CD14-positive monocyte (primary cell): ENCODE data around the gene NFKB1. TPM values are rescaled to one million over a fixed set of nuclear protein-coding genes. Genes with fewer than 3 reads are reported as not detected.

ENCODE experiments used
- DNase-seq, 3 donors: peaks; one replicate each; pipeline ENCODE4 v3.0.0-alpha.2; 2011 to 2022
- H2AFZ ChIP-seq: 2 replicates; pipeline ENCODE4 v1.6.0; 2012; ENCODE audit warnings: mild to moderate bottlenecking, low read depth, low read length, inconsistent platforms; ENCODE audit not compliant: insufficient read depth, poor library complexity, severe bottlenecking
- H3K27ac ChIP-seq, 2 donors: 1 replicate in 1 of 2; 2 replicates in 1 of 2; pipeline ENCODE4 v1.5.1; 2012 to 2013; ENCODE audit warnings: low read length in 2 of 2, control low read depth in 1 of 2, inconsistent platforms in 1 of 2, low read depth in 1 of 2, mild to moderate bottlenecking in 1 of 2
- H3K27me3 ChIP-seq, 2 donors: one replicate each; pipeline versions ENCODE4 v1.6.0 to v1.6.1; 2011 to 2013; ENCODE audit warnings: low read length in 2 of 2; ENCODE audit not compliant: control insufficient read depth in 2 of 2, insufficient read depth in 2 of 2
- H3K36me3 ChIP-seq, 2 donors: replicated peaks in 1 of 2; 1 replicate in 1 of 2; 2 replicates in 1 of 2; pipeline versions ENCODE4 v1.5.1 to v1.6.1; 2012 to 2013; ENCODE audit warnings: low read length in 2 of 2, control low read depth in 1 of 2, inconsistent platforms in 1 of 2, mild to moderate bottlenecking in 1 of 2; ENCODE audit not compliant: insufficient read depth in 2 of 2, control insufficient read depth in 1 of 2
- H3K4me1 ChIP-seq, 2 donors: 1 replicate in 1 of 2; 2 replicates in 1 of 2; pipeline versions ENCODE4 v1.5.1 to v1.6.1; 2012 to 2013; ENCODE audit warnings: low read length in 2 of 2, control low read depth in 1 of 2, inconsistent platforms in 1 of 2, mild to moderate bottlenecking in 1 of 2, moderate library complexity in 1 of 2; ENCODE audit not compliant: insufficient read depth in 2 of 2, control insufficient read depth in 1 of 2
- H3K4me2 ChIP-seq: replicated peaks from 2 replicates; pipeline ENCODE3; 2012; ENCODE audit warnings: low read length, moderate library complexity, mild to moderate bottlenecking; ENCODE audit not compliant: poor library complexity, severe bottlenecking; ENCODE audit errors: extremely low read depth
- H3K4me3 ChIP-seq, 3 experiments: fragments of 200-600 bp in 1 of 3; sonication (generic) in 1 of 3; replicated peaks in 1 of 3; 1 replicate in 2 of 3; 2 replicates in 1 of 3; pipeline ENCODE4 v1.5.1; 2011 to 2013; ENCODE audit warnings: low read length in 3 of 3, mild to moderate bottlenecking in 3 of 3, control low read depth in 2 of 3, low read depth in 2 of 3, inconsistent platforms in 1 of 3, moderate library complexity in 1 of 3
- H3K79me2 ChIP-seq: 2 replicates; pipeline ENCODE4 v1.6.0; 2012; ENCODE audit warnings: mild to moderate bottlenecking, control low read depth, inconsistent platforms, low read length, moderate library complexity; ENCODE audit not compliant: insufficient read depth
- H3K9ac ChIP-seq: 2 replicates; pipeline ENCODE4 v1.6.0; 2017; ENCODE audit warnings: low read length, mild to moderate bottlenecking; ENCODE audit not compliant: insufficient read depth, poor library complexity, severe bottlenecking
- H3K9me3 ChIP-seq, 2 donors: replicated peaks in 1 of 2; 1 replicate in 1 of 2; 2 replicates in 1 of 2; pipeline versions ENCODE4 v1.5.1 to v1.6.1; 2012 to 2013; ENCODE audit warnings: low read length in 2 of 2, control low read depth in 1 of 2; ENCODE audit not compliant: control insufficient read depth in 1 of 2, insufficient read depth in 1 of 2
- H4K20me1 ChIP-seq: 2 replicates; pipeline ENCODE4 v1.6.0; 2012; ENCODE audit warnings: mild to moderate bottlenecking, low read length, control low read depth, moderate library complexity; ENCODE audit not compliant: insufficient read depth
- H3K27ac Mint-ChIP-seq, 7 donors: one replicate each; pipeline ENCODE4 v1.8.0; 2020; ENCODE audit warnings: mild to moderate bottlenecking in 7 of 7, mixed read lengths in 7 of 7, moderate library complexity in 6 of 7, inconsistent platforms in 2 of 7
- H3K27me3 Mint-ChIP-seq, 3 donors: one replicate each; pipeline ENCODE4 v1.8.0; 2021 to 2022; ENCODE audit warnings: low read depth in 3 of 3, mild to moderate bottlenecking in 3 of 3, mixed read lengths in 3 of 3, moderate library complexity in 3 of 3, inconsistent platforms in 1 of 3
- H3K36me3 Mint-ChIP-seq, 2 donors: one replicate each; pipeline ENCODE4 v1.8.0; 2020; ENCODE audit warnings: mixed read lengths in 2 of 2, inconsistent platforms in 1 of 2, mild to moderate bottlenecking in 1 of 2
- H3K4me1 Mint-ChIP-seq: one replicate; pipeline ENCODE4 v1.8.0; 2020; ENCODE audit warnings: mild to moderate bottlenecking, mixed read lengths
- H3K4me3 Mint-ChIP-seq, 2 donors: one replicate each; pipeline ENCODE4 v1.8.0; 2020; ENCODE audit warnings: mild to moderate bottlenecking in 2 of 2, mixed read lengths in 2 of 2, moderate library complexity in 1 of 2
- H3K9me3 Mint-ChIP-seq, 7 donors: one replicate each; pipeline ENCODE4 v1.8.0; 2020 to 2022; ENCODE audit warnings: mixed read lengths in 7 of 7, mild to moderate bottlenecking in 6 of 7, moderate library complexity in 6 of 7, inconsistent platforms in 2 of 7
- WGBS: methylation state at CpG from one replicate; pipeline ENCODE4 v1.1.5; 2013; ENCODE audit warnings: missing lambda C conversion rate; ENCODE audit not compliant: insufficient coverage; 5-methylcytosine and 5-hydroxymethylcytosine counted together
- intact Hi-C, 2 donors: fragments of 100-400 bp; cut with micrococcal nuclease; formaldehyde crosslinking; loops; one replicate each; pipeline versions ENCODE4 v1.15.0 to v1.15.1; 2023
- polyA plus RNA-seq, 3 donors: library from polyadenylated mRNA; depleted of rRNA in 1 of 3; unstranded in 2 of 3; stranded (reverse) in 1 of 3; fragments of 300-500 nt in 2 of 3; fragments of >200 nt in 1 of 3; fragmentation: Illumina TruSeq in 2 of 3; gene quantifications; 1 replicate in 2 of 3; 2 replicates in 1 of 3; pipeline ENCODE4 v1.2.3, GENCODE V29; 2012 to 2021
- TF ChIP-seq, protein P1 (sequence below): fragments of 200-600 bp; IDR thresholded peaks from one replicate; pipeline ENCODE4 v1.8.0; 2022; ENCODE audit warnings: antibody characterized with exemption, mild to moderate bottlenecking

The NFKB1 gene
- polyA plus RNA-seq, 3 donors = 9.0 to 34.4 (median 17.8) TPM

DNA sequence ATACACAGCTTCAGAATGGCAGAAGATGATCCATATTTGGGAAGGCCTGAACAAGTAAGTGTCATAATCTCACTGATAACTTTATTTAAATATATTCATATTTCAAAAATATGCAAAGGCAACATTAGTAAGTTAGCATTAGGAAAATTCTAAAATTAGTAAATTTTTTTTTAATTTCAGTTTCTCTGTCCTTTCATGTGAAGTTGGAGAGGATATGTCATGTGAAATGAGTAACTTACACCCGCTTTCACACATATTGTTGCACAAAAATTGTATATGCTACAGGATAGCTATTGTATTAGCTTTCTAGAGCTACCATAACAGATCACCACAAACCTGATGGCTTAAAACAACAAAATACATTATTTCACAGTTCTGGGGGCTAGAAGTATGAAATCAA lies 24.3 kb downstream of the NFKB1 start:
- TF ChIP-seq, protein P1, sequence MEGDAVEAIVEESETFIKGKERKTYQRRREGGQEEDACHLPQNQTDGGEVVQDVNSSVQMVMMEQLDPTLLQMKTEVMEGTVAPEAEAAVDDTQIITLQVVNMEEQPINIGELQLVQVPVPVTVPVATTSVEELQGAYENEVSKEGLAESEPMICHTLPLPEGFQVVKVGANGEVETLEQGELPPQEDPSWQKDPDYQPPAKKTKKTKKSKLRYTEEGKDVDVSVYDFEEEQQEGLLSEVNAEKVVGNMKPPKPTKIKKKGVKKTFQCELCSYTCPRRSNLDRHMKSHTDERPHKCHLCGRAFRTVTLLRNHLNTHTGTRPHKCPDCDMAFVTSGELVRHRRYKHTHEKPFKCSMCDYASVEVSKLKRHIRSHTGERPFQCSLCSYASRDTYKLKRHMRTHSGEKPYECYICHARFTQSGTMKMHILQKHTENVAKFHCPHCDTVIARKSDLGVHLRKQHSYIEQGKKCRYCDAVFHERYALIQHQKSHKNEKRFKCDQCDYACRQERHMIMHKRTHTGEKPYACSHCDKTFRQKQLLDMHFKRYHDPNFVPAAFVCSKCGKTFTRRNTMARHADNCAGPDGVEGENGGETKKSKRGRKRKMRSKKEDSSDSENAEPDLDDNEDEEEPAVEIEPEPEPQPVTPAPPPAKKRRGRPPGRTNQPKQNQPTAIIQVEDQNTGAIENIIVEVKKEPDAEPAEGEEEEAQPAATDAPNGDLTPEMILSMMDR = no peak
- H4K20me1 ChIP-seq = peaks cover 99% of the 10 kb centered on the region
- peaks cover 25 to 30% of the 10 kb centered on the region in 2 donors for H3K36me3 Mint-ChIP-seq
- H3K27ac Mint-ChIP-seq = peak overlapping the region; percentile 84 to 93 (median 89)
- no peak overlapping the region for H3K9ac ChIP-seq
- no peak overlapping the region for H3K4me2 ChIP-seq
- H3K4me3 Mint-ChIP-seq = peak overlapping the region in 1 of 2 donors; percentile 31
- no peak overlapping the region for H2AFZ ChIP-seq
- peaks cover 11 to 15% of the 10 kb centered on the region in 2 donors for H3K4me1 ChIP-seq
- peak in 1 of 3 donors; percentile 54 for DNase-seq
- H3K79me2 ChIP-seq = peaks cover 88% of the 10 kb centered on the region
- no peaks in the 10 kb centered on the region for H3K9me3 Mint-ChIP-seq
- no peaks in the 10 kb centered on the region for H3K27me3 Mint-ChIP-seq
- WGBS = no CpG with 5 or more reads among the region's 1 CpG
- peak overlapping the region in 1 of 2 donors; percentile 79 for H3K27ac ChIP-seq
- peaks cover 27% of the 10 kb centered on the region for H3K4me1 Mint-ChIP-seq
- intact Hi-C loops = loop anchor here in 1 of 2 donors (2.0 kb wide), 1 partner anchor 25 kb away; the partner anchor contains the start of gene NFKB1
- no peak overlapping the region for H3K4me3 ChIP-seq
- H3K27me3 ChIP-seq = no peaks in the 10 kb centered on the region
- H3K36me3 ChIP-seq = peaks cover 18 to 43% of the 10 kb centered on the region in 2 donors
- no peaks in the 10 kb centered on the region for H3K9me3 ChIP-seq

DNA sequence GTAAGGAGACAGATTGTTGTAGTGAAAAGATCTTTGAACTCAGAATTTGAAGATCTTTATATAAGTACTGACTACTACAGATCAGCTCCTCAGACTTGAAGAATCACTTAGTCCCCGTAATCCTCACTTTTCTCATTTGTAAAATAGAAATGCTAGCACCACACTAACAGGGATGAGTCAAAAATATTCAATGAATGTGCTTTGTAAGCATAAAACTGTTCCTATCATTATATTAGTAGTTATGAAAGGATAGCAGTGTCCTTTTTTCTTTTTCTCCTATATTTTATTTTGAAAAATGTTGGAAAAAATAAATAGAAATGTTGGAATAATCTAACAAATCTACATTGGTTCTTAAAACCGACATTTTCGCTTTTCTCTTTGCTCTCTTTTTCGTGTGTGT lies 25.4 kb downstream of the NFKB1 start:
- intact Hi-C loops = no loop called here
- DNase-seq = no peak
- H3K79me2 ChIP-seq = peaks cover 77% of the 10 kb centered on the region
- TF ChIP-seq, protein P1 = no peak
- no peaks in the 10 kb centered on the region for H3K27me3 ChIP-seq
- peaks cover 28 to 54% of the 10 kb centered on the region in 2 donors for H3K36me3 ChIP-seq
- H3K4me3 ChIP-seq = no peak overlapping the region
- no peak overlapping the region for H2AFZ ChIP-seq
- H4K20me1 ChIP-seq = peaks cover 99% of the 10 kb centered on the region
- no peaks in the 10 kb centered on the region for H3K9me3 ChIP-seq
- no peak overlapping the region for H3K9ac ChIP-seq
- H3K27me3 Mint-ChIP-seq = no peaks in the 10 kb centered on the region
- peaks cover 11 to 15% of the 10 kb centered on the region in 2 donors for H3K4me1 ChIP-seq
- H3K27ac ChIP-seq = peak overlapping the region in 1 of 2 donors; percentile 79
- peak overlapping the region in 1 of 7 donors; percentile 87 for H3K27ac Mint-ChIP-seq
- H3K4me3 Mint-ChIP-seq = no peak overlapping the region
- H3K4me1 Mint-ChIP-seq = peaks cover 27% of the 10 kb centered on the region
- no peak overlapping the region for H3K4me2 ChIP-seq
- no peaks in the 10 kb centered on the region for H3K9me3 Mint-ChIP-seq
- peaks cover 32 to 39% of the 10 kb centered on the region in 2 donors for H3K36me3 Mint-ChIP-seq
- WGBS = no CpG with 5 or more reads among the region's 4 CpGs
